GM06990 (cell line): ENCODE results near the gene MAPK8IP1.

Experiments used
- DNase-seq: peaks from one replicate; pipeline ENCODE4 v3.0.0-alpha.2; 2011; ENCODE audit not compliant: insufficient read length; ENCODE audit errors: extremely low read depth
- H3K27me3 ChIP-seq: replicated peaks from 2 replicates; pipeline ENCODE4 v1.6.0; 2011; ENCODE audit warnings: low read length; ENCODE audit not compliant: control insufficient read depth, insufficient read depth
- H3K36me3 ChIP-seq: 2 replicates; pipeline ENCODE4 v1.5.1; 2011; ENCODE audit warnings: low read length; ENCODE audit not compliant: control insufficient read depth, insufficient read depth
- H3K4me3 ChIP-seq: replicated peaks from 2 replicates; pipeline ENCODE4 v1.5.1; 2011; ENCODE audit warnings: low read depth, mild to moderate bottlenecking, control low read depth, low read length
- CTCF ChIP-seq: IDR thresholded peaks from 2 replicates; pipeline ENCODE4 v1.5.1; 2011; ENCODE audit warnings: low read length, control low read depth, mild to moderate bottlenecking, inconsistent platforms; ENCODE audit not compliant: insufficient read depth, poor library complexity, severe bottlenecking

The MAPK8IP1 gene

GRCh38 chr11:45917286-45917622 is 31.8 kb downstream of the MAPK8IP1 start:
- TF ChIP-seq CTCF: no peak
- DNase-seq: no peak
- Histone ChIP-seq H3K36me3 (peaks cover 23% of the 10 kb centered on the region), H3K27me3 (no peaks in the 10 kb centered on the region), H3K4me3 (peak overlapping the region; percentile 99)

- Histone ChIP-seq H3K4me3 (peak within 1 kb of the TSS; percentile 99), H3K36me3 (peaks cover 23% of the 10 kb centered on the region), H3K27me3 (no peaks in the 10 kb centered on the region)
- DNase-seq: peak; percentile 97
- TF ChIP-seq CTCF: no peak
Measured at GRCh38 chr11:45917623-45918330, 32.3 kb downstream of the MAPK8IP1 start, which contains the start of gene PEX16. TSS of gene PEX16 (minus strand) at chr11:45917877. CDS start at chr11:45917811, 66 bp downstream.

- Histone ChIP-seq H3K27me3 (peaks cover under 1% of the 10 kb centered on the region; the same call in 1 of the 2 replicates), H3K36me3 (peaks cover 18% of the 10 kb centered on the region), H3K4me3 (peak overlapping the region; percentile 99)
- TF ChIP-seq CTCF: no peak
- peak; percentile 76 for DNase-seq
Measured at GRCh38 chr11:45918331-45918941, 33.0 kb downstream of the MAPK8IP1 start.

GRCh38 chr11:45918962-45919675 is 33.7 kb downstream of the MAPK8IP1 start:
- no peak for TF ChIP-seq CTCF
- DNase-seq: no peak
- H3K36me3 ChIP-seq: peaks cover 11% of the 10 kb centered on the region
- peaks cover 2% of the 10 kb centered on the region; the same call in 1 of the 2 replicates for H3K27me3 ChIP-seq
- no peak overlapping the region for H3K4me3 ChIP-seq

- no peak for TF ChIP-seq CTCF
- peaks cover 4% of the 10 kb centered on the region for H3K36me3 ChIP-seq
- DNase-seq: no peak
- peaks cover 2% of the 10 kb centered on the region; the same call in 1 of the 2 replicates for H3K27me3 ChIP-seq
- H3K4me3 ChIP-seq: no peak overlapping the region
Measured at GRCh38 chr11:45919806-45920530, 34.5 kb downstream of the MAPK8IP1 start.
